HepG2 (cell line): Measurements from ENCODE around the gene PIANP. TPM values are rescaled to one million over a fixed set of nuclear protein-coding genes. Genes with fewer than 3 reads are reported as not detected.

Source experiments
- ARHGAP35 ChIP-seq: sonication (generic); formaldehyde crosslinking; IDR thresholded peaks from 2 replicates; pipeline ENCODE4 v1.9.0; 2022; ENCODE audit warnings: mild to moderate bottlenecking, inconsistent platforms, moderate library complexity, missing genetic modification reagents, borderline replicate concordance
- BATF2 ChIP-seq: sonication (generic); formaldehyde crosslinking; IDR thresholded peaks from 2 replicates; pipeline ENCODE4 v1.8.0; 2022; ENCODE audit warnings: mild to moderate bottlenecking, missing genetic modification reagents, moderate library complexity
- BHLHE40 ChIP-seq: IDR thresholded peaks from 2 replicates; pipeline ENCODE4 v1.6.1; 2011; ENCODE audit warnings: low read length, improper control_type of control experiment
- CENPBD1 ChIP-seq: sonication (generic); formaldehyde crosslinking; IDR thresholded peaks from 2 replicates; pipeline ENCODE4 v1.8.0; 2022; ENCODE audit warnings: missing genetic modification reagents, low read depth, mild to moderate bottlenecking, borderline replicate concordance
- CSRNP2 ChIP-seq: sonication (generic); formaldehyde crosslinking; conservative IDR thresholded peaks from 2 replicates; pipeline ENCODE4 v1.8.0; 2022; ENCODE audit warnings: low read depth, missing genetic modification reagents
- ETV5 ChIP-seq: IDR thresholded peaks from 2 replicates; pipeline ENCODE4 v1.6.1; 2018; ENCODE audit warnings: missing biosample characterization, missing genetic modification reagents, inconsistent platforms, borderline replicate concordance
- GLI4 ChIP-seq: sonication (generic); formaldehyde crosslinking; IDR thresholded peaks from 2 replicates; pipeline ENCODE4 v1.5.1; 2020; ENCODE audit warnings: missing genetic modification reagents, mild to moderate bottlenecking, moderate library complexity, borderline replicate concordance
- MED13 ChIP-seq: sonication (generic); formaldehyde crosslinking; IDR thresholded peaks from 2 replicates; pipeline ENCODE4 v1.5.0; 2020; ENCODE audit warnings: missing genetic modification reagents
- MTF2 ChIP-seq: sonication (generic); formaldehyde crosslinking; IDR thresholded peaks from 2 replicates; pipeline ENCODE4 v1.5.0; 2020; ENCODE audit warnings: missing genetic modification reagents, borderline replicate concordance
- PHF20 ChIP-seq: sonication (generic); formaldehyde crosslinking; IDR thresholded peaks from 2 replicates; pipeline ENCODE4 v1.5.0; 2020; ENCODE audit warnings: mild to moderate bottlenecking, missing genetic modification reagents
- RNF219 ChIP-seq: sonication (generic); formaldehyde crosslinking; IDR thresholded peaks from 2 replicates; pipeline ENCODE4 v1.5.0; 2020; ENCODE audit warnings: mild to moderate bottlenecking, missing genetic modification reagents
- SAFB2 ChIP-seq: sonication (generic); formaldehyde crosslinking; IDR thresholded peaks from 2 replicates; pipeline ENCODE4 v1.5.1; 2020; ENCODE audit warnings: missing genetic modification reagents, low read depth, mild to moderate bottlenecking, borderline replicate concordance
- SP140L ChIP-seq: sonication (generic); formaldehyde crosslinking; IDR thresholded peaks from 2 replicates; pipeline ENCODE4 v1.4.0; 2020; ENCODE audit warnings: missing genetic modification reagents, borderline replicate concordance
- ZNF101 ChIP-seq: sonication (generic); formaldehyde crosslinking; IDR thresholded peaks from 2 replicates; pipeline ENCODE4 v1.4.0; 2020; ENCODE audit warnings: mild to moderate bottlenecking, low read depth, missing genetic modification reagents, borderline replicate concordance
- ZNF160 ChIP-seq: sonication (generic); formaldehyde crosslinking; IDR thresholded peaks from 2 replicates; pipeline ENCODE4 v1.8.0; 2022; ENCODE audit warnings: mild to moderate bottlenecking, inconsistent platforms, missing genetic modification reagents
- ZNF205 ChIP-seq: IDR thresholded peaks from 2 replicates; pipeline ENCODE4 v1.6.1; 2018; ENCODE audit warnings: missing biosample characterization, missing genetic modification reagents
- ZNF232 ChIP-seq: sonication (generic); formaldehyde crosslinking; IDR thresholded peaks from 2 replicates; pipeline ENCODE4 v1.4.0; 2020; ENCODE audit warnings: missing genetic modification reagents, borderline replicate concordance
- ZNF317 ChIP-seq: sonication (generic); formaldehyde crosslinking; IDR thresholded peaks from 2 replicates; pipeline ENCODE4 v1.5.0; 2020; ENCODE audit warnings: mild to moderate bottlenecking, missing genetic modification reagents
- ZNF350 ChIP-seq: sonication (generic); formaldehyde crosslinking; IDR thresholded peaks from 2 replicates; pipeline ENCODE4 v1.4.0; 2020; ENCODE audit warnings: mild to moderate bottlenecking, low read depth, missing genetic modification reagents, borderline replicate concordance
- ZNF790 ChIP-seq: sonication (generic); formaldehyde crosslinking; IDR thresholded peaks from 2 replicates; pipeline ENCODE4 v1.8.0; 2022; ENCODE audit warnings: missing genetic modification reagents, mild to moderate bottlenecking, borderline replicate concordance
- ZSCAN9 ChIP-seq: IDR thresholded peaks from 2 replicates; pipeline ENCODE4 v1.6.1; 2016; ENCODE audit warnings: borderline replicate concordance
- ZUFSP ChIP-seq: sonication (generic); formaldehyde crosslinking; IDR thresholded peaks from 2 replicates; pipeline ENCODE4 v1.9.0; 2021; ENCODE audit warnings: missing genetic modification reagents, mild to moderate bottlenecking, borderline replicate concordance
- polyA plus RNA-seq, 8 experiments: library from polyadenylated mRNA; depleted of rRNA in 3 of 8; stranded (reverse) in 7 of 8; unstranded in 1 of 8; fragments of >200 nt; fragmentation: Illumina TruSeq in 4 of 8; extraction: Trizol in 4 of 8; gene quantifications; 2 replicates each; pipeline versions ENCODE4 v1.2.1 to v1.2.3, GENCODE V29; 2011 to 2016; ENCODE audit warnings: low read depth in 4 of 8, missing spikeins in 1 of 8, mixed read lengths in 1 of 8; ENCODE audit not compliant: insufficient read depth in 1 of 8
- total RNA-seq, 5 experiments: library from RNA; depleted of rRNA; stranded (reverse); fragments of >200 nt; fragmentation: Illumina TruSeq; extraction: Trizol; gene quantifications; 2 replicates each; pipeline ENCODE4 v1.2.3, GENCODE V29; 2016; ENCODE audit warnings: low read depth in 1 of 5

Gene PIANP
- total and polyA plus RNA-seq, 2 of the 13 experiments (the other 11 are each of a cell fraction or from before 2014, with no cell fraction given), result not detected

- no peak for TF ChIP-seq CSRNP2 (CRISPR knock-in tag)
- peak; percentile 96 for TF ChIP-seq PHF20
- no peak for TF ChIP-seq MED13 (CRISPR knock-in tag)
- no peak; the same call in 1 of the 2 replicates for TF ChIP-seq ZSCAN9 (CRISPR knock-in tag)
- 0 out of 2 replicates have a peak, but pooled peaks have one; percentile 25 for TF ChIP-seq GLI4 (CRISPR knock-in tag)
- TF ChIP-seq ARHGAP35, result no peak
- no peak for TF ChIP-seq ZNF101 (CRISPR knock-in tag)
- 0 out of 2 replicates have a peak, but pooled peaks have one; percentile 11 for TF ChIP-seq SAFB2
- 0 out of 2 replicates have a peak, but pooled peaks have one; percentile 11 for TF ChIP-seq ZNF232
- 0 out of 2 replicates have a peak, but pooled peaks have one; percentile 76 for TF ChIP-seq MTF2 (CRISPR knock-in tag)
- TF ChIP-seq ZNF317 (CRISPR knock-in tag), result no peak
- no peak; the same call in 1 of the 2 replicates for TF ChIP-seq ZNF160 (CRISPR knock-in tag)
- TF ChIP-seq SP140L (CRISPR knock-in tag), result no peak; the same call in 1 of the 2 replicates
- TF ChIP-seq RNF219 (CRISPR knock-in tag), result no peak
- TF ChIP-seq ZNF350 (CRISPR knock-in tag), result peak; percentile 81; the same call in 1 of the 2 replicates
- TF ChIP-seq ZNF790 (CRISPR knock-in tag), result 0 out of 2 replicates have a peak, but pooled peaks have one; percentile 3
- no peak for TF ChIP-seq BHLHE40
- no peak for TF ChIP-seq ZNF205 (CRISPR knock-in tag)
- peak; percentile 89 for TF ChIP-seq ETV5
- TF ChIP-seq ZUFSP (CRISPR knock-in tag), result no peak
- no peak for TF ChIP-seq BATF2 (CRISPR knock-in tag)
- TF ChIP-seq CENPBD1 (CRISPR knock-in tag), result no peak
Measured at GRCh38 chr12:6688999-6689882, 11.4 kb downstream of the PIANP start, which contains the start of gene ZNF384 (continued).
